A673 (cell line): ENCODE measurements around the gene NIBAN1.

Source experiments
- CTCF ChIP-seq: fragments of 300-800, 200-600 bp; sonication (generic); conservative IDR thresholded peaks from 2 replicates; pipeline ENCODE4 v1.5.1; 2017; ENCODE audit warnings: low read depth, mild to moderate bottlenecking, antibody characterized with exemption, low read length, moderate library complexity, mixed read lengths
- EZH2 ChIP-seq: fragments of 200-600 bp; sonication (generic); IDR thresholded peaks from 2 replicates; pipeline ENCODE4 v1.6.1; 2017; ENCODE audit warnings: borderline replicate concordance, low read depth, mild to moderate bottlenecking, mixed read lengths, antibody characterized with exemption, low read length; ENCODE audit not compliant: poor library complexity, severe bottlenecking

DNA sequence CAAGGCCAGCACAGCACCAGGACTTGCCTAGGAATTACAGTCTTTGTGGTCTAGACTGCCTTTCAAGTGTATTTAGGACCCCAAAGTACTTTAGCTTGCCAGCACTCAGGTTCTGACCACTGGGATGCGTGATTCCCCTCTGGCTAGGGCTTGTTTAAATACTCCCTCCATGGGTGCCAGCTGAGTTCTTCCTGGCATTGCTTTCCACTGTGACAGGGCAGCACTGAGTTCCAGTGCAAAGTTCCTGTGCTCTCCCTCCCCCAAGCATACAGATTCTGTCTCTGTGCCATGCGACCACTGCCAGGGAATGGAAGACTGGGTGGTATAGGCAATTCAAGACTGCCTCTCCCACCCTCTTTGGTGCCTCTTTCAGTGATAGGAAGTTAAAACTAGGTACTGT, 45.9 kb downstream of the NIBAN1 start:
- no peak for TF ChIP-seq CTCF
- TF ChIP-seq EZH2: no peak
